GM18873 (cell line): Measurements from ENCODE around the gene ZNF775.

Experiments used
- ATAC-seq: cut with Tn5 transposase; IDR thresholded peaks from one replicate; pipeline ENCODE4 v1.9.1; 2021; ENCODE audit warnings: mild to moderate bottlenecking, moderate library complexity, moderate number of reproducible peaks; ENCODE audit not compliant: unreplicated experiment, low FRiP score

ZNF775 gene

GRCh38 chr7:150368096-150368883 is 10.8 kb upstream of the ZNF775 start, which contains the start of gene REPIN1:
Gene REPIN1, plus strand, starts transcription at chr7:150368822. Its CDS starts 890 bp downstream, at chr7:150369712.
- ATAC-seq, result no peak

GRCh38 chr7:150368884-150369747 is 10.0 kb upstream of the ZNF775 start:
- peak; percentile 29 for ATAC-seq

GRCh38 chr7:150369748-150370501 is 9.2 kb upstream of the ZNF775 start:
- peak; percentile 0 for ATAC-seq

GRCh38 chr7:150370612-150371071 is 8.5 kb upstream of the ZNF775 start:
- no peak for ATAC-seq

GRCh38 chr7:150371131-150371995 is 7.8 kb upstream of the ZNF775 start:
- no peak for ATAC-seq

GRCh38 chr7:150371996-150372270 is 7.2 kb upstream of the ZNF775 start:
- no peak for ATAC-seq

- ATAC-seq, result no peak
These were observed 6.7 kb upstream of the ZNF775 start for GRCh38 chr7:150372271-150373048.

GRCh38 chr7:150373049-150373801 is 5.9 kb upstream of the ZNF775 start:
- ATAC-seq, result no peak

GRCh38 chr7:150374026-150374425 is 5.1 kb upstream of the ZNF775 start:
- no peak for ATAC-seq

GRCh38 chr7:150374472-150374871 is 4.7 kb upstream of the ZNF775 start:
- no peak for ATAC-seq

GRCh38 chr7:150375662-150376521 is 3.2 kb upstream of the ZNF775 start:
- peak; percentile 23 for ATAC-seq

GRCh38 chr7:150376560-150376959 is 2.6 kb upstream of the ZNF775 start:
- no peak for ATAC-seq

- no peak for ATAC-seq
These were observed 1.9 kb upstream of the ZNF775 start for GRCh38 chr7:150377196-150377595.

- no peak for ATAC-seq
These were observed 1.5 kb upstream of the ZNF775 start for GRCh38 chr7:150377635-150378034.

- ATAC-seq, result no peak
These were observed 846 bp upstream of the ZNF775 start for GRCh38 chr7:150378115-150378852.

GRCh38 chr7:150379441-150380379 is 580 bp downstream of the ZNF775 start:
- ATAC-seq, result no peak
